HG03520 (cell line): ENCODE measurements around the gene ESPN.
"Not testable (repeated sequence)": the region's sequence is repeated elsewhere in the genome, so short reads cannot be mapped to it uniquely, and the experiment has no call there.

Experiments used
- ATAC-seq: cut with Tn5 transposase; IDR thresholded peaks from one replicate; pipeline ENCODE4 v1.9.1; 2021; ENCODE audit warnings: mild to moderate bottlenecking, moderate library complexity; ENCODE audit not compliant: unreplicated experiment

Gene ESPN

GRCh38 chr1:6477039-6477820 lies 52.7 kb downstream of the ESPN start:
- no peak for ATAC-seq

- ATAC-seq = no peak
Observed at GRCh38 chr1:6481820-6482219, 57.2 kb downstream of the ESPN start.

- ATAC-seq = no peak
Observed at GRCh38 chr1:6483017-6483760, 58.6 kb downstream of the ESPN start.

- ATAC-seq = no peak
Observed at GRCh38 chr1:6483761-6484117, 59.2 kb downstream of the ESPN start.

- ATAC-seq = no peak
Observed at GRCh38 chr1:6484826-6485167, 60.2 kb downstream of the ESPN start.

- ATAC-seq = no peak
Observed at GRCh38 chr1:6485168-6486101, 60.9 kb downstream of the ESPN start.

- no peak for ATAC-seq
Observed at GRCh38 chr1:6486433-6487011, 61.9 kb downstream of the ESPN start.

GRCh38 chr1:6487804-6488484 lies 63.4 kb downstream of the ESPN start:
- no peak for ATAC-seq

- no peak for ATAC-seq
Observed at GRCh38 chr1:6488602-6489382, 64.2 kb downstream of the ESPN start.

- no peak for ATAC-seq
Observed at GRCh38 chr1:6489383-6489765, 64.8 kb downstream of the ESPN start.

GRCh38 chr1:6489799-6490180 lies 65.2 kb downstream of the ESPN start:
- no peak for ATAC-seq

- no peak for ATAC-seq
Observed at GRCh38 chr1:6490181-6491080, 65.9 kb downstream of the ESPN start.

GRCh38 chr1:6491081-6491449 lies 66.5 kb downstream of the ESPN start:
- no peak for ATAC-seq

GRCh38 chr1:6491480-6491962 lies 66.9 kb downstream of the ESPN start, which contains the start of gene PLEKHG5:
Gene PLEKHG5 (minus strand): TSS chr1:6491667. CDS start chr1:6477571, 14,096 bp downstream.
- ATAC-seq = no peak

GRCh38 chr1:6491966-6492365 lies 67.4 kb downstream of the ESPN start:
- no peak for ATAC-seq

GRCh38 chr1:6493834-6494223 lies 69.3 kb downstream of the ESPN start:
- not testable (repeated sequence) for ATAC-seq

- no peak for ATAC-seq
Observed at GRCh38 chr1:6494627-6495026, 70.1 kb downstream of the ESPN start.

GRCh38 chr1:6495041-6495441 lies 70.5 kb downstream of the ESPN start:
- no peak for ATAC-seq
